Mesangial cell (primary cell): ENCODE measurements around the gene RNF44. TPM values are rescaled to one million over a fixed set of nuclear protein-coding genes. Genes with fewer than 3 reads are reported as not detected.

Source experiments
- total RNA-seq: library from RNA; depleted of rRNA; stranded (reverse); fragments of >200 nt; gene quantifications from 2 replicates; pipeline ENCODE4 v1.2.3, GENCODE V29; 2015

RNF44 gene
- 12.4 and 31.3 TPM in 2 replicates for total RNA-seq

DNA sequence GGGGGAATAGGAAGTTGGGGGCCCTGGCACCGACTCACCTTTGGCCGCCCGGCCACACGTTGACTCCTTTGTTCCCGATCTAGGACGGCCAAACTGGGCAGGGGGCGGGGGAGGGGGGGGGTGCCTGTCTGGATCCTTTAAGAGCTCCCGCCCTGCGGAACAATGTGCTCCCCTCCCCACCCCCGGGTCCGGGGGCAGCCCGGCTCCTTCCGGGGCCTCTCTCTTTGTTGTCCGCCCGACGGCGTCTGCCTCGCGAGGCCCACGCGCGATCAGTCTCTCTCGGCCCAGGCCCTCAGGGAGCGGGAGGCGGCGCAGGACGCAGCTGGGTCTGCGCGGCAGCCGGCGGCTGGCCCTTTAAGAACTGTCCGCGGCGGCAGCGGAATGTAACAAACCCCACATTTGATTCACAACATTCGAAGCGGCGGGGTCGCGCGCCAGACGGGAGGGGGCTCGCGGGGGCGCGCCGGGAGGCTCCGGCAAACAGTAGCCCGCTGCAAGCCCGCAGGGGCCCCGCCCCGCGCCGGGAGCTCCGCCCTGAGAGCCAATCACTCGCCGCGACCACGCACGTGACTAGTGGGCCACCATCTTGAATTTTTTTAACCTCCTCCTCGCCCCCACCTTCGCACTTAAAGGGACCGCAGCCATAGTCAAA, at the start of gene RNF44:
Gene RNF44, minus strand, starts transcription at position 501 of the 652 bp plus-strand sequence. CDS start 4,930 bp downstream, outside the sequence.

GRCh38 chr5:176548967-176549444, 11.8 kb upstream of the RNF44 start, which contains the start of gene CDHR2:
CDHR2 (plus strand) TSS chr5:176549342; CDS start chr5:176565353, 16,011 bp downstream.

Other genes starting within 250 kb of the RNF44 start
- gene KIAA1191, start 175.6 kb downstream of the RNF44 start, total RNA-seq: 102 and 117 TPM in 2 replicates
- 7.5 and 15.3 TPM in 2 replicates for gene ARL10, start 171.9 kb downstream of the RNF44 start, total RNA-seq
- 10.4 and 25.9 TPM in 2 replicates for gene NOP16, start 148.8 kb downstream of the RNF44 start, total RNA-seq
- 131 and 202 TPM in 2 replicates for gene HIGD2A, start 148.7 kb downstream of the RNF44 start, total RNA-seq
- 85.2 and 90.8 TPM in 2 replicates for gene CLTB, start 120.9 kb downstream of the RNF44 start, total RNA-seq
- 27.4 and 30.0 TPM in 2 replicates for gene FAF2, start 89.0 kb downstream of the RNF44 start, total RNA-seq
- gene CDHR2, start 11.9 kb upstream of the RNF44 start, total RNA-seq: not detected in 2 replicates
- gene GPRIN1, start 72.8 kb upstream of the RNF44 start, total RNA-seq: 7.6 and 37.2 TPM in 2 replicates
- gene SNCB, start 93.1 kb upstream of the RNF44 start, total RNA-seq: not detected in 2 replicates
- not detected in 2 replicates for gene EIF4E1B, start 93.3 kb upstream of the RNF44 start, total RNA-seq
- gene TSPAN17, start 110.1 kb upstream of the RNF44 start, total RNA-seq: 35.8 and 50.2 TPM in 2 replicates